CD4-positive, alpha-beta T cell treated with Interleukin-6 for 4 hours (primary cell): ENCODE results near the gene GABPA.

Experiments used
- DNase-seq: peaks from one replicate; pipeline ENCODE4 v3.0.0-alpha.2; 2020; ENCODE audit warnings: mixed read lengths

The GABPA gene

GRCh38 chr21:25813917-25814316 lies 79.1 kb downstream of the GABPA start:
- DNase-seq = no peak

DNA sequence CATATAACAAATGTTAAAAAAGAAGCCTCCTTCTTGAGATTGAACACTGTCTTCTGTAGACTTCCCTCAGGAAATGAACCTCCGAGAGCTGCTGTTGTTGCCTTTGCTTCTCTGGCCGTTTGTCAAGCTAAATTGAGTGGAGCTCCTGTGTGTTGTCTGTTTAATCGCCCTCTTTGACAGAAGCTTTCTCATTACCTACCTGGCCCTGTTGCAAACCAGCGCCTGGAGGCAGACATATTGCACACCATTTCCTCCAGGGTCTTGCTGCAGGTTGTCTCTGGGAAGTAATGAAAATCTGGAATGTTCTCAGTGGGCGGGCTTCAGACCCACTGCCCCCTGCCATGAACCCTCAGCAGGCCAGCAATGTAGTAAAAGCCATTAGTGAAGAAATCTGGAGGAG lies 83.3 kb downstream of the GABPA start:
- DNase-seq = no peak

DNA sequence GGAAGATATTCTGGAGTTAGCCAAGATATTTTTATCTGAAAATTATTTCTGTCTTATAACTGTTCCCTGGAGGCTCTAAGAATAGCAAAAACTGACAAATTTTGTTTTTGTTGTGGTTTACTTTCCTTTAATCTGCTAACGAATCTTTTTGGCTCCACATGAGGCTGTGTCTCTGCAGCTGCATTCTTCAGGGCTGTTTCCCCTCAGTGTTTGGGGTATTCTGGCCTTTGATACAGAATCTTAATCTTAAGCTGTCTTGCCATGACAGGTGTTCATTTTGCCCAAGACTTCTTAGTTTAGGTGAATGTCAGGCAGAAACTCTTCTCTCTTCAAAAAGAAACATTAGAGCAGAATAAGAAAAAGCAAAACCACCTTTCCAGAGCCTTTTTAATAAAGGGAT lies 83.8 kb downstream of the GABPA start:
- DNase-seq = no peak
